Heart right ventricle (tissue), 16 donors: Measurements from ENCODE around the gene NCAPG2. TPM values are rescaled to one million over a fixed set of nuclear protein-coding genes. Genes with fewer than 3 reads are reported as not detected.

Experiments
- ATAC-seq, 8 donors: fragments of 200-7000 bp; cut with Tn5 transposase; one replicate each; pipeline ENCODE4 v1.9.1; 2020; ENCODE audit warnings: mild to moderate bottlenecking in 8 of 8, moderate library complexity in 8 of 8, moderate number of reproducible peaks in 1 of 8
- DNase-seq, 2 donors: peaks; one replicate each; pipeline ENCODE4 v3.0.0-alpha.2; 2020
- H3K27ac ChIP-seq, 10 donors: fragments of 200-600 bp; sonication (generic) in 2 of 10; one replicate each; pipeline versions ENCODE4 v1.5.0 to v1.8.0; 2020 to 2022; ENCODE audit warnings: mild to moderate bottlenecking in 3 of 10
- H3K27me3 ChIP-seq, 7 donors: fragments of 200-600 bp; one replicate each; pipeline ENCODE4 v1.8.0; 2021 to 2022; ENCODE audit warnings: mild to moderate bottlenecking in 2 of 7
- H3K36me3 ChIP-seq, 9 donors: fragments of 200-600 bp; sonication (generic) in 1 of 9; one replicate each; pipeline versions ENCODE4 v1.5.0 to v1.8.0; 2020 to 2022; ENCODE audit warnings: mild to moderate bottlenecking in 2 of 9
- H3K4me1 ChIP-seq, 9 donors: fragments of 200-600 bp; sonication (generic) in 1 of 9; one replicate each; pipeline versions ENCODE4 v1.5.0 to v1.8.0; 2020 to 2022; ENCODE audit warnings: mild to moderate bottlenecking in 4 of 9
- H3K4me3 ChIP-seq, 10 donors: fragments of 200-600 bp; sonication (generic) in 2 of 10; one replicate each; pipeline versions ENCODE4 v1.5.0 to v1.8.0; 2020 to 2022; ENCODE audit warnings: mild to moderate bottlenecking in 7 of 10, moderate library complexity in 2 of 10
- H3K9me3 ChIP-seq, 11 donors: fragments of 200-600 bp in 10 of 11; sonication (generic) in 2 of 11; one replicate each; pipeline versions ENCODE4 v1.5.0 to v1.8.0; 2013 to 2022; ENCODE audit warnings: mild to moderate bottlenecking in 2 of 11, control low read depth in 1 of 11, moderate library complexity in 1 of 11
- WGBS, 2 donors: extraction: QIAGEN DNeasy Blood & Tissue Kit; methylation state at CpG; one replicate each; pipeline ENCODE4 v1.1.7; 2013; ENCODE audit warnings: inconsistent platforms in 1 of 2; 5-methylcytosine and 5-hydroxymethylcytosine counted together
- intact Hi-C, 10 donors: fragments of 100-400 bp; cut with DNase I; formaldehyde crosslinking; loops; one replicate each; pipeline versions ENCODE4 v1.11.1 to v1.14.2; 2022
- polyA plus RNA-seq, 2 donors: library from polyadenylated mRNA; stranded (reverse); fragments of 200-250 nt; gene quantifications; one replicate each; pipeline ENCODE4 v1.2.3, GENCODE V29; 2013
- total RNA-seq, 10 donors: library from RNA; stranded (reverse); fragmentation: NEBNext Ultra II Directional in 3 of 10; extraction: Animal tissue kit (Norgen Biotek cat#: 25700) in 3 of 10; gene quantifications; one replicate each; pipeline versions ENCODE4 v1.2.1 to v1.2.4, GENCODE V29; 2021 to 2023
- TF ChIP-seq, protein P1 (sequence below), 9 donors: fragments of 200-600 bp; sonication (generic) in 2 of 9; IDR thresholded peaks; one replicate each; pipeline versions ENCODE4 v1.5.0 to v1.8.0; 2021 to 2022; ENCODE audit warnings: antibody characterized with exemption in 9 of 9, mild to moderate bottlenecking in 5 of 9, moderate library complexity in 1 of 9
- donor health status: Arrhythmogenic right ventricular cardiomyopathy.
- donor health status: ischemic (EF 13 %, LVEDD 7.1; RV severe dilation, severe dysfunction).
- donor health status: healthy with polysubstance abuse.
- donor health status: DM: no; HTN: yes; CAD: no.
- donor health status: DM: no; HTN: no; CAD: no.
- donor health status: ischemic (EF 25% LVEDD 6.9; RV normal size, moderate dysfunction).
- donor health status: ischemic (EF 25% LVEDD 5.7; RV mildly dilated, moderate dysfunction).
- donor health status: healthy.
- donor health status: DM: yes; HTN: yes; CAD: no.
- donor health status: Ischemic cardiomyopathy.
- donor health status: ischemic (EF 35%, LVEDD 5.7; RV mildly dilated, moderate dysfunction).
- donor health status: nonischemic (EF 11% LVEDD 7.7; RV severe dilation, severe dysfunction).
- donor health status: DM: yes; HTN: yes; CAD: no.
- donor health status: PGD.
- donor health status: ischemic (EF 29% LVEDD 5.4; RV normal size, mild dysfunction).
- donor health status: nonischemic (EF 23%, LVEDD 6.1; RV moderate dilation, normal function).

The NCAPG2 gene
- total and polyA plus RNA-seq, 12 donors = 1.3 to 8.0 (median 4.6) TPM

DNA sequence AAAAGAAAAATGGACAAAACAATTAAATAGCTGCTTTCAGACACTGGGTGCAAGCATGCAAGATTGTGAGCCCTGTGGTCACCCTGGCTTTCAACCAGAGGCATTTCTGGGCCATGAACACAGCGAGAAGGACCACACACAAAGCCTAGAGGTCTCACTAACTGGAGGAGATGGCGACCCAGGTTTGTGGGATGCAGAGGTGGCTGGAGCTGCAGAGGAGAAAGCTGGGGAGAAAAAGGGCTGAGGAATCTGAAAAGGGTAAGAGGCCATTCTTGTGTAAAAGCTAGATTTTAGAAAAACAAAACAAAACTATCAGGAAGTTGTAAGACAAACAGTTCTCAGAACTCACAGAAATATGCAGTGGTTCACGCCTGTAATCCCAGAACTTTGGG, 86.9 kb downstream of the NCAPG2 start:
- intact Hi-C loops = no loop called here

GRCh38 chr7:158616050-158616449, 88.6 kb downstream of the NCAPG2 start:
- 87 to 92% methylated on average over 2 of the region's 2 CpGs for WGBS, 2 donors
- H3K27ac ChIP-seq = no peak overlapping the region
- intact Hi-C loops = no loop called here
- H3K9me3 ChIP-seq = no peaks in the 10 kb centered on the region
- H3K27me3 ChIP-seq = no peaks in the 10 kb centered on the region
- DNase-seq (no peak), ATAC-seq (no peak)
- no peak overlapping the region for H3K4me3 ChIP-seq
- TF ChIP-seq, protein P1, sequence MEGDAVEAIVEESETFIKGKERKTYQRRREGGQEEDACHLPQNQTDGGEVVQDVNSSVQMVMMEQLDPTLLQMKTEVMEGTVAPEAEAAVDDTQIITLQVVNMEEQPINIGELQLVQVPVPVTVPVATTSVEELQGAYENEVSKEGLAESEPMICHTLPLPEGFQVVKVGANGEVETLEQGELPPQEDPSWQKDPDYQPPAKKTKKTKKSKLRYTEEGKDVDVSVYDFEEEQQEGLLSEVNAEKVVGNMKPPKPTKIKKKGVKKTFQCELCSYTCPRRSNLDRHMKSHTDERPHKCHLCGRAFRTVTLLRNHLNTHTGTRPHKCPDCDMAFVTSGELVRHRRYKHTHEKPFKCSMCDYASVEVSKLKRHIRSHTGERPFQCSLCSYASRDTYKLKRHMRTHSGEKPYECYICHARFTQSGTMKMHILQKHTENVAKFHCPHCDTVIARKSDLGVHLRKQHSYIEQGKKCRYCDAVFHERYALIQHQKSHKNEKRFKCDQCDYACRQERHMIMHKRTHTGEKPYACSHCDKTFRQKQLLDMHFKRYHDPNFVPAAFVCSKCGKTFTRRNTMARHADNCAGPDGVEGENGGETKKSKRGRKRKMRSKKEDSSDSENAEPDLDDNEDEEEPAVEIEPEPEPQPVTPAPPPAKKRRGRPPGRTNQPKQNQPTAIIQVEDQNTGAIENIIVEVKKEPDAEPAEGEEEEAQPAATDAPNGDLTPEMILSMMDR (IDR thresholded peaks at IDR 0.05) = no peak
- no peaks in the 10 kb centered on the region for H3K4me1 ChIP-seq
- no peaks in the 10 kb centered on the region for H3K36me3 ChIP-seq

More for the DNA sequence above, 86.9 kb downstream of the NCAPG2 start:
- H3K27me3 ChIP-seq = no peaks in the 10 kb centered on the region
- H3K27ac ChIP-seq = no peak overlapping the region
- H3K9me3 ChIP-seq = no peaks in the 10 kb centered on the region
- TF ChIP-seq, protein P1 (IDR thresholded peaks at IDR 0.05) = no peak
- no peaks in the 10 kb centered on the region for H3K4me1 ChIP-seq
- DNase-seq (no peak), ATAC-seq (no peak)
- no peak overlapping the region for H3K4me3 ChIP-seq
- H3K36me3 ChIP-seq = no peaks in the 10 kb centered on the region
- WGBS, 2 donors = 97 to 98% methylated on average over 3 of the region's 3 CpGs

- TF ChIP-seq, protein P1 (IDR thresholded peaks at IDR 0.05) = no peak
- H3K4me1 ChIP-seq = no peaks in the 10 kb centered on the region
- no peaks in the 10 kb centered on the region for H3K36me3 ChIP-seq
- no peak overlapping the region for H3K27ac ChIP-seq
- H3K9me3 ChIP-seq = no peaks in the 10 kb centered on the region
- DNase-seq = no peak
- intact Hi-C loops = no loop called here
- H3K27me3 ChIP-seq = no peaks in the 10 kb centered on the region
- no peak overlapping the region for H3K4me3 ChIP-seq
- WGBS, 2 donors = 69 to 74% methylated on average over 1 of the region's 1 CpG
- ATAC-seq = no peak
Observed at GRCh38 chr7:158614700-158615099, 89.9 kb downstream of the NCAPG2 start.

DNA sequence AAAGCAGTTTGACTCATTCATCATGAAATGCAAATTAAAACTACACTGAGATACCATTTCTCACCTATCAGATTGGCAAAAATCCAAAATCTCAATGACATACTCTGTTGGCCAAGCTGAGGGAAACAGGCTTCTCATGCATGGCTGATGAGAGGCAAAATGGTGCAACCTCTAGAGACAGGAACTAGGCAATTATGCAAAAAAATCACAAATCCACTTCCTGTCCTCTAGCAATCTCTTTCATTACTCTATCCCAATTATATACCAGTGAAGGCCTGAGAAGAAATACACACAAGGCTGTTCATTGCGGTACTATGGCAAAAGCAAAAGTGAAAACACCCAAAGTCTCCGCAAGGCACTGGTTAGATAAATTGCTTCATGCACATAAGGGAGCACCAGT, 91.1 kb downstream of the NCAPG2 start:
- H3K9me3 ChIP-seq = no peaks in the 10 kb centered on the region
- no peak for DNase-seq
- no peak for ATAC-seq
- no peak overlapping the region for H3K27ac ChIP-seq
- TF ChIP-seq, protein P1 (IDR thresholded peaks at IDR 0.05) = no peak
- H3K27me3 ChIP-seq = no peaks in the 10 kb centered on the region
- intact Hi-C loops = no loop called here
- no peaks in the 10 kb centered on the region for H3K36me3 ChIP-seq
- no peaks in the 10 kb centered on the region for H3K4me1 ChIP-seq
- H3K4me3 ChIP-seq = no peak overlapping the region
- 95 to 99% methylated on average over 2 of the region's 2 CpGs for WGBS, 2 donors
